ENCODE data around the gene RCE1.
"Not testable (repeated sequence)": the region's sequence is repeated elsewhere in the genome, so short reads cannot be mapped to it uniquely, and the experiment has no call there.

RCE1 gene, protein sequence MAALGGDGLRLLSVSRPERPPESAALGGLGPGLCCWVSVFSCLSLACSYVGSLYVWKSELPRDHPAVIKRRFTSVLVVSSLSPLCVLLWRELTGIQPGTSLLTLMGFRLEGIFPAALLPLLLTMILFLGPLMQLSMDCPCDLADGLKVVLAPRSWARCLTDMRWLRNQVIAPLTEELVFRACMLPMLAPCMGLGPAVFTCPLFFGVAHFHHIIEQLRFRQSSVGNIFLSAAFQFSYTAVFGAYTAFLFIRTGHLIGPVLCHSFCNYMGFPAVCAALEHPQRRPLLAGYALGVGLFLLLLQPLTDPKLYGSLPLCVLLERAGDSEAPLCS

DNA sequence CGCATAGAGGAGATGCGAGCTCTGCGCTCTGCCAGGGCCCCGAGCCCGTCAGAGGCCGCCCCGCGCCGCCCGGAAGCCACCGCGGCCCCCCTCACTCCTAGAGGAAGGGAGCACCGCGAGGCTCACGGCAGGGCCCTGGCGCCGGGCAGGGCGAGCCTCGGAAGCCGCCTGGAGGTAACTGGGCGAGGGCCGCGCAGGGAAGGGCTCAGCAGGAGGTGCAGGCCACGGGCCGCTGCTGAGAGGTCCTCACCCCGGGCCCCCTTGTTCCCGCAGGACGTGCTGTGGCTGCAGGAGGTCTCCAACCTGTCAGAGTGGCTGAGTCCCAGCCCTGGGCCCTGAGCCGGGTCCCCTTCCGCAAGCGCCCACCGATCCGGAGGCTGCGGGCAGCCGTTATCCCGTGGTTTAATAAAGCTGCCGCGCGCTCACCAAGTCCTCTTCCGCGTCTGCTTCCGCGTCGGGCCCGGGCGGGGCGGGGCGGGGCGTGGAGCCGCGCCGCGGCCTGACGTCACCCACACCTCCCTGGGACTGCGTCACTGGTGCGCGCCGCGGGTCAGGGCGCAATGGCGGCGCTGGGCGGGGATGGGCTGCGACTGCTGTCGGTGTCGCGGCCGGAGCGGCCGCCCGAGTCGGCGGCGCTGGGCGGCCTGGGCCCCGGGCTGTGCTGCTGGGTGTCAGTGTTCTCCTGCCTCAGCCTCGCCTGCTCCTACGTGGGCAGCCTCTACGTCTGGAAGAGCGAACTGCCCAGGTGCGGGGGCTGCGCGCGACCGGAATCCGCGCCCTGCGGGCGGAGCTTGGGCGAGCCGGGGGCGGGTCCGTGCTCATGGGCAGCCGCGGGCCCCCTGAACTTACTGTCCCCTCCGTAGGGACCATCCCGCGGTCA, at the start of gene RCE1:
Gene RCE1 (plus strand): TSS at position 546 of the 880 bp plus-strand sequence. CDS start 15 bp downstream, at position 561.
- peak; percentile 34 for DNase-seq (ENCODE audit: low read depth)

DNA sequence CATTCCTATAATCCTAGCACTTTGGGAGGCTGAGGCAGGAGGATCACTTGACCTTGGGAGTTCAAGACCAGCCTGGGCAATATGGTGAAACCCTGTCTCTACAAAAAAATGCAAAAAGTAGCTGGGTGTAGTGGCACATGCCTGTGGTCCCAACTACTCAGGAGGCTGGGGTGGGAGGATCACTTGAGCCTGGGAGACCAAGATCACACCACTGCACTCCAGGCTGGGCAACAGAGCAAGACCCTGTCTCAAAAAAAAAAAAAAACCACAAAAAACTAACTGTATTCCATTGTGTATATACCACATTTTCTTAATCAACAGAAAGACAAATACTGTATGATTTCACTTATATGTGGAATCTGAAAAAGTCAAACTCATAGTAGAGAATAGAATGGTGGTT, 43.4 kb upstream of the RCE1 start:
- DNase-seq (ENCODE audit: low read depth) = not testable (repeated sequence)

DNA sequence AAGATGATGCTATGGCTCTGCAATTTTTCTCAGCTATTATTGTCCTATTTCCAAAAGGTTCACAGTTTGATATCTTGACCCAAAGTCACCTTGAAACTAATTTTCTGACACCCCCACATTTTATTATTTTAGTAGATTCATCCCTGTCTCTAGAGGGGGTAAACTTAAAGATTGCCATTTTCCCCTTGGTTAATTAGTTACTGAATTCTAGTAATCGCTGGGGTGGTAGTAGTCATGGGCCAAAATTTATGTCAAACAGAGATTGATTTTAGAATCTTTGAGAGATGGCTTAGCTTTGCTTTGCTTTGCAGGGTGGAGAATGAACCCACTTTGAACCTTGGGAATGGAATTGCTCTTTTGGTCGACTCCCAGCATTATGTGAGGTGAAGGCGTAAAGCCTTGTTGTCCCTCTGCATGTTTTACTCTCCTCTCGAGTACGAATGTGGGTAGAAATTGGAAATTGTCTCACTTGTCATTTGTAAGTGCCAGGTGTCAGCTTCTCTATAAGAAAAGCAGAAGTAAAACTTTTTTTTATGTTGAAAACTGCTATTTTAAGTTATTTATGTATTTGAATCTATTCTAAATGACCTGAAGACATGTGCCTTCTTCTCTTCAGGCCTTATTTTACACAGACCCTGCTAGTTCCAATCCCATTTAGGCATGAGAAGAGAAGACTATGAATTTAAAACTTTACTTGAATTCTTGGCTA, 42.4 kb upstream of the RCE1 start:
- DNase-seq (ENCODE audit: low read depth) = no peak

DNA sequence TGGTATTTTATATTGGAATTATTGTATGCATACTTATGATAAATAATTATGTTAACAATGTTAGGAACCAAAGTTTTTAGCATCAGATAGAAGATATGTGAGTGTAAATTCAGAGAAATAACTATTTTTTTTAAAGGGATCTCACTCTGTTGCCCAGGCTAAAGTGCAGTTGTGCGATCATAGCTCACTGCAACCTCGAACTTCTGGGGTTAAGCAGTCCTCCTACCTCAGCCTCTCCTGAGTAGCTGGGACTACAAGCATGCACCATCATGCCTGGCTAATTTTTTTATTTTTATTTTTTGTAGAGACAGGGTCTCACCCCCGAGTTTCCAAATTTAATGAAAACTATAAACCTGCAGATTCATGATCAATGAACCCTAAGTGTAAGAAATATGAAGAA, 33.6 kb upstream of the RCE1 start:
- no peak for DNase-seq (ENCODE audit: low read depth)

DNA sequence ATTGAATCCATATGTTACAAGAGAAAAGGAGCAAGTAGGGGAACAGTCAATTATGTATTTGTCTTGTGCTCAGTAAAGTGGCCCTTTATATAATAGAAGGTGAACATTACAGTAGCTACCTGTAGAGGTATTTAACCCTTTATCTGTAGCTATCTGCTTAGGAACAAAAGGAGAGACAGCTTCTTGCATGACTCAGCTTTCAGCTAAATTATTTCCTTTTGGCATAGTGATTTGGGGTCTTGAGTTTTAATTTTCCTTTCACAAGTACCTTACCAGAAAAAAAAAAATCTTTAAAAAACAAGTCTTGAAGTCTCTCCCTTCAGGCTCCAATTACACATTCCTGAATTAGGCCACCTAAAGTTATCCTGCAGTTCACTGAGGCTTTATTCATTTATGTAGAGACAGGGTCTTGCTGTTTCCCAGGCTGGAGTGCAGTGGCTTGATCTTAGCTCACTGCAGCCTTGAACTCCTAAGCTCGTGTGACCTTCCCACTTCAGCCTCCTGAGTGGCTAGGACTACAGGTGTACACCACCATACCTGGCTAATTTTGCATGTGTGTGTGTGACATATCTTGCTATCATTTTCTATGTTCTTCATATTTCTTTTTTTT, 32.6 kb upstream of the RCE1 start:
- DNase-seq (ENCODE audit: low read depth) = no peak

DNA sequence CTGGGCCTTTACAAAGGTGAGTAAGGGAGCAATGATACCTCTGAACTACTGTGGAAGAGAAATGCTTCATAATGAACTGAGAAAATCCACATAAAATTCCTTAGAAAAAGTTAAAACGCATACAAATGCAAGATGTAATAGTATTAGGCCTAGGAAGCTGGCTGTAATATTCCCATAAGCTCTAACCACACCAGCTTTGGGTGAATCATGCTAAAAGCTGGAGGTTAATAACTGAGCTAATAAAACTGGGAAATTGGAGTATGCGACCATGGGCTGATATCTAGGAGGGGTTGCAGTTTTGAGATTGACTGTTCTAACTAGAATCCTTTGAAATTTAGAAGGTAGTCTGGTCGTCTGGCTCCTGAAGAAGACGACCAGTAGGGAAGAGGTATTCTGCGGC, 28.6 kb upstream of the RCE1 start:
- no peak for DNase-seq (ENCODE audit: low read depth)

DNA sequence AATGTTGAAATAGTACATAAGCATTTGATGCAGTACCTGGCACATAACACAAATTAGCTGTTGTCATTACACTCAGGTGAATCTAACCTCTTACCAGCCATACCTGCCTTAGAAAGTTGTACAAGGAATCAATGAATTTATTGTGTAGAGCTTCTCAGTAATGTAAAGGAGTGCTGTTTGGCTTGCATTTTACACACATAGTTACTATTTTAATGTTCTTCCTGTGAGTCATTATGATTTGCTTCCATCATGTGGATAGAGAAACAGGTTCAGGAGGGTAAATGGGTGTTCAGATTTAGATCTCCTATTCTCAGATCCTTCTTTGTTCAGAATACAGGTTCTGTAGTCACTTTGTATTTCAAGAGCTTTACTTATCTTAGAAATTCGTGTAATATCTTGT, 27.6 kb upstream of the RCE1 start:
- DNase-seq (ENCODE audit: low read depth) = no peak

DNA sequence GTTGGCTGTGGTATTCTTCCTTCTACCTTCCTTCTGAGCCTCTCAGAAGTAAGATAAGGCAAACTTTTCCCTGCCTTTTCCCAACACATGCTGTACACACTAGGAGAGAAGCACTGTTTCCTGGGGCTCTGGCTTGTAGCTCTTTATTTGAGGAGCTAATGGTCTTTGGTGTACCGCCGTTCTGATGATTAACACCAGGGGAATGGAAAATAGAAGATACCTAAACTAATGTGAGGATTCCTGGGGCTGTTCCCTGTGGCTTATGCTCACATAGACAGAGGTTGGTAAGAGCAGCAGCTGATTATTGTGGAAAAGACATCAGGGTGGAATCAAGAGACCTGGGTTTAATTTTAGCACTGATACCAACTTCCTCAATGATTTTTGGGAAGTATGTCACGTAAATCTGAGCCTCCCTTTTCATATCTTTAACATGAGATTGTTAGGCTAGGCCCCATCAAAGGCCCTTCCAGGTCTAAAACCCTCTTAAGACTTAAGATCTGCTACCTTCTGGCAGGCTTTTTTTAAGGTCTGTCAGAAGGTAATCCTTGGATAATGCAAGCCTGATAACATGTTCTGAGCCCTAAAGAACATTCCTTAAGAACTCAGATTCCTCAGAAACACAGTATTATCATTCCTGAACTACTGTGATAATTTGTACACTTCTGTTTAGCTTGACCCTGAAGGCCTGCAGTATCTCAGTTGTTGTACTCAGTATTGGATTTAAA, 24.8 kb upstream of the RCE1 start:
- no peak for DNase-seq (ENCODE audit: low read depth)

DNA sequence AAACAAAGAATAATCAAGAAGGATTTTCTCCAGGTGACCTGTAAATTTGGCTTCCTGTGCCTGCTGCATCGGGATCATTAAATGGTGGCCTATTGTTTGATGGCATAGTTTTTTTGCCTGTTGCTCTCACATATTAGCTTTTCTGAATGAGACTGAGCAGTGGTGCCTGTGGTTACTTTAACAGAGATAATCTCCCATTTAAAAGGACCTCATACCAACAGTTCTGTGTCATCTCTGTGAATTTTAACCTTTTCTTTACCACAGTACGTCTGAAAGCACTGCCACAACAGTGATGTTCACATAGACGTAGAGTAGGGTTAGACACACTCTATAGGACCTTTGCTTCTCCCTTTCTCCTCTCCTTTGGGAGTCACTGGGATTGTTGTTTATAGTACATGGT, 22.9 kb upstream of the RCE1 start:
- DNase-seq (ENCODE audit: low read depth) = no peak

DNA sequence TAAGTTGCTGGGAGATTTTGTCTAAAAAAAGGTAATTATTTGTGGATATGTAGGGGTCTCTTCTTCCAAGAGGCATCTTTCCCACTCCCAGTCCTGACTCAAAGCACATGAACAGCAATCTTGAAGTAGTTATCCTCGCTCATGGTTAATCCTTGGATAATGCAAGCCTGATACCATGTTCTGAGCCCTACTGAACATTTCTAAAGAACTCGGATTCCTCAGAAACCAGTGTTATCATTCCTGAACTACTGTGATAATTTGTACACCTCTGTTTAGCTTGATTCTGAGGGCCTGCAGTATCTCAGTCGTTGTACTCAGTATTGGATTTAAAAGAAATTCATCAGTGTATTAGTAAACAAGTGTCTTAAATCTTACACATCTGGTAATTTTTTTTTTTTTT, 22.3 kb upstream of the RCE1 start:
- DNase-seq (ENCODE audit: low read depth) = no peak

DNA sequence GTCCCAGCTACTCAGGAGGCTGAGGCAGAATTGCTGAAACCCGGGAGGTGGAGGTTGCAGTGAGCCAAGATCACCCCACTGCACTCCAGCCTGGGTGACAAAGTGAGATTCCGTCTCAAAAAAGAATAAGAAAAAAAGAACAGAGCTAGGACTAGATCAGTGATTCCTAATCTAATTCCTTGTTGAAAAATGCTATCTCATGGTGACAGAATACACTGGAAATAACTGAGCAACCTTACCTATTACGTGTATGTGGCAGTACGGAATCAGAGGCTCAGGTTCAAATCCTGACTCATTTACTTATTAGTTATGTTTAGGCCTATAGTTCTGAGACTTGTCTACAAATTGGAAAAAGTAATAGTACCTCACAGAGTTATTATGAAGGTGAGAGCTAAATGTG, 19.5 kb upstream of the RCE1 start:
- no peak for DNase-seq (ENCODE audit: low read depth)

DNA sequence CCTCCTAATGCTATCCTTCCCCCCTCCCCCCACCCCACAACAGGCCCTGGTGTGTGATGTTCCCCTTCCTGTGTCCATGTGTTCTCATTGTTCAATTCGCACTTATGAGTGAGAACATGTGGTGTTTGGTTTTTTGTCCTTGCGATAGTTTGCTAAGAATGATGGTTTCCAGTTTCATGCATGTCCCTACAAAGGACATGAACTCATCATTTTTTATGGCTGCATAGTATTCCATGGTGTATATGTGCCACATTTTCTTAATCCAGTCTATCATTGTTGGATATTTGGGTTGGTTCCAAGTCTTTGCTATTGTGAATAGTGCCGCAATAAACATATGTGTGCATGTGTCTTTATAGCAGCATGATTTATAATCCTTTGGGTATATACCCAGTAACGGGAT, 18.7 kb upstream of the RCE1 start:
- DNase-seq (ENCODE audit: low read depth) = not testable (repeated sequence)

DNA sequence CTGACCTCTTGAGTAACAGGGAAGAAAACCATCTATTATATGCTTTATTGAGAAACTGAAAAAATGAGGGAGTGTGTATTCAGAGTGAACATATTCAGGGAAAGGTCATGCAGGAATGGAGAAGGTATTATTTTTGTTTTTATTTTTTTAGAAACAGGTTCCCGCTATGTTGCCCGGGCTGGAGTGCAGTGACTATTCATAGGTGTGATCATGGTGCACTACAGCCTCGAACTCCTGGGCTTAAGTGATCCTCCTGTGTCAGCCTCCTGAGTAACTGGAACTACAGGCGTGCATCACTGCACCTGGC, 8.7 kb upstream of the RCE1 start:
- DNase-seq (ENCODE audit: low read depth) = no peak

DNA sequence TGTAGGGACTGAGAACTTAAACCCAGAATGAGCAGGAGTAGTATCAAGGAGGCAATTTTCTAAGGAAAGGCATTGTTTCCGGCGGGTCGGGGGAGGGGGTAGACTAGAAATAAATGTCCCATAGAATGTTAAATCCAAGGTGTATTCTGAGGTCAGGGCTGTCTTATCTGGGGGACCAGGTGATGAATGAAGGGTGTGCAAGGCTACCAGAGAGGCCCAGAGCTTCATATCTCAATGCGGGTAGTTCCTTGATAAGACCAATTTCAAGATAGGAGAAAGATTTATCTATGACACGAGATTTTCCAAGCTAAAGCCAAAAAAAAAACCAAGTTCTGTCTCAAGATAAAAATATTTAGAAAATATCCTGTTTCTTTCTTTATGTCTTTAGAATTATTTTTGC, 8.3 kb upstream of the RCE1 start:
- no peak for DNase-seq (ENCODE audit: low read depth)

DNA sequence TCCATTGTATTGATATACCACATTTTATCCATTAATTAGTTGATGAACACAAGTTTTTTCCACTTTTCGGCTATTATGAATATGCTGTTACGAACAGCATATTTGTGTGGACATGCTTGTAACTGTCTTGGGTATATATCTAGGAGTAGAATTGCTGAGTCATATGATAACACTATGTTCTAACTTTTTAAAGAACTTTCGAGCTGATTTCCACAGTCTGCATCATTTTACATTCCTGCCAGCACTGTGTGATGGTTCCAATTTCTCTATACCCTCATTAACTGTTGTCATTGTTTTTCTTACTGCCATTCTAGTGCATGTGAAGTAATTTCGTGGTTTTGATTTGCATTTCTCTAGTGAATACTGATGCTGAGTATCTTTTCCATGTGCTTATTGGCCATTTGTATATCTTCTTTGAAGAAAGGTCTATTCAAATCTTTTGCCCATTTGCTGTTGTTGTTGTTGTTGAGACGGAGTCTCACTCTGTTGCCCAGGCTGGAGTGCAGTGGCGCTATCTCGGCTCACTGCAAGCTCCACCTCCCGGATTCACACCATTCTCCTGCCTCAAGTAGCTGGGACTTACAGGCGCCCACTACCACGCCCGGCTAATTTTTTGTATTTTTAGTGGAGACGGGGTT, 7.4 kb upstream of the RCE1 start:
- DNase-seq (ENCODE audit: low read depth) = peak; percentile 49

DNA sequence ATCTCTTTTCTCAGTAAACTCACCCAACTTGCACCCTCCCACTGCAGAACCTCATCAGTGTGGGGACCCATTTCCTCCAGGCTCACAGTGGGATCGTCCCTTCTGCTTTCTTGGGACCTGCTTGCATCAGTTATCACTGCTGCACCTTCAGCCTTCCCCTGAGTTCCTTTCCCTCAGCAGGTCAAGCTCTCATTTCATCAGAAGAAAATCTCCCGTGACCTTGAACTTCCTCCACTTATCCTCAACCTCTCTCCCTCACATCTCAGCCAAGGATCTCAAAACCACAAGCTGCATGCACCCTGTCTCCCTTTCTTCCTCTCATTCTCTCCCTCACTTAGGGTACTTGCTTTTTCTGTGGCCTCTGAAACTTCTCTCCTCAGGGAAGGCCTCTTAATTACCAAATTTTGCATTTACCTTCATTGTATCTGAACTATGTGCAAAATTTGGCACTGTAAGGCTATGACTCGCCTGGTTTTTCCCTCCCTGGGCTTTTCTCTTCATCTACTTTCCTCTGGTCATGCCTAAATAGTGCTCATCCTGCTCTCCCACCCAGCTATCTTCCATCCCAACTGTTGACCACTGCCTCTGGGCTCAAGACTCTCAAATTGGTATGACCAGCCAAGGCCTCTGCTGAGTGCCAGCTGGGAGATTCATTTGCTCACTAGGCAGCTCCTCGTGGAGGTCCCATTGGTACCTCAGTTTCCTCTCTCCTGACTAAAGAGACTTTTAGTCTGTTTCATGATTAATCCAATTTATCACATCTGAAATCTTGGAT, 2.7 kb upstream of the RCE1 start:
- no peak for DNase-seq (ENCODE audit: low read depth)

DNA sequence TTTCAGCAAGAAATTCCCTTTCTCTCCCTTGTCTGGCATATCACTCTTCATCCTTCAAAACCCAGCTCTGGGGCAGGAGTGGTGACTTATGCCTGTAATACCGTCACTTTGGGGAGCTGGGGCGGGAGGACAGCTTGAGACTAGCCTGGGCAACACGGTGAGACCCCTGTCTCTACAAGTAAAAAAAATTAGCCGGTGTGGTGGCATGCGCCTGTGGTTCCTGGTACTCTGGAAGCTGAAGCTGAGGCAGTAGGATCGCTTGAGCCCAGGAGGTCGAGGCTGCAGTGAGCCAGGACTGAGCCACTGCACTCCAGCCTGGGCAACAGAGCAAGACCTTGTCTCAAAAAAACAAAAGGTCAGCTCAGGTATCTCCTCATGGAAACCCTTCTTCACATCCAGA, 1.4 kb upstream of the RCE1 start:
- no peak for DNase-seq (ENCODE audit: low read depth)

DNA sequence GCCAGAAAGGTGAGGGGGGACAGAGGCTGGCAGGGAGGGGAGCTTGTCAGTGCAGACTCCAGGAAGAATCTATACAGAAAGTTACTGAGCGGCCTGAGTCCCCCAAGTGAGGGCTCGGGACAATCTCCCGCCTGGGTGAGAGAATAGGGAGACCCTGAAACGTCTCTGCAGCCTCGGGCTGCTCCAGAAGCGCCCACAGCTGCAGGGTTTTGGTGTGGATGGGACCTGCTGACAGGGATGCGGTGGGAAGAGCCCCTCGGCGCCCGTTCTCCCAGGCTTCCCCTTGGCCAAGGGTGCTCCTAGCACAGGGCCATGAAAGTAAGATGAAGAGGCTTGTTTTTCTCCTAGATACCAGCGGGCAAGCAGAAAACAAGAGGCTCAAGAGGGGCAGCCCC, 743 bp upstream of the RCE1 start:
- DNase-seq (ENCODE audit: low read depth) = no peak

DNA sequence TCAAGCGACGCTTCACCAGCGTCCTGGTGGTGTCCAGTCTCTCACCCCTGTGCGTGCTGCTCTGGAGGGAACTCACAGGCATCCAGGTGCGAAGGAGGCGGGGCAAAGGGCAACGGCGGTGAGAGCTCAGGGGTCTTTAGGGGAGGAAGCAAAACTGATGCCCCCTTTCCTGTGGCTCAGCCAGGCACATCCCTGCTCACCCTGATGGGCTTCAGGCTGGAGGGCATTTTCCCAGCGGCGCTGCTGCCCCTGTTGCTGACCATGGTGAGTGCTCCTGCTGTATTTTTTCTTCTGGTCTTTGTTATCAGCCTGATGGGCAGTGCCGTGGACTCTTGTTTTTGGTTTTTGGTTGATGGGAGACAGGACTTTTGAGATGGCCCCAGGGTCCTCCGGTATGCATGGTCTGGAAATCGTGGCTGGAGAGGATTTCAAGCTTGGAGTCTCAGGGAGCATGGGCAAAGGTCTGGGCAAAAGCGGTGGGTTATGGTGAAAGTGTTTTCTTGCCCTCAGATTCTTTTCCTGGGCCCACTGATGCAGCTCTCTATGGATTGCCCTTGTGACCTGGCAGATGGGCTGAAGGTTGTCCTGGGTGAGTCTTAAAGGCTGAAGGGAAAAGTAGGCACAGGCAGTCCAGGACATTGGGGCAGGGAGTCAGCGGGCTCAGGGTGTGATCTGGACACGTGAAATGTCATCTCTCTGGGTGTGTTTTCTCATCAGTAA, 695 bp downstream of the RCE1 start:
- DNase-seq (ENCODE audit: low read depth) = no peak

Data from GM04503 (cell line).